HG03558 (cell line): ENCODE measurements around the gene ATL3.
"Not testable (repeated sequence)": the region's sequence is repeated elsewhere in the genome, so short reads cannot be mapped to it uniquely, and the experiment has no call there.

Experiments used
- ATAC-seq: cut with Tn5 transposase; IDR thresholded peaks from one replicate; pipeline ENCODE4 v1.9.1; 2021; ENCODE audit warnings: moderate number of reproducible peaks; ENCODE audit not compliant: unreplicated experiment; ENCODE audit errors: extremely low read depth

Gene ATL3

DNA sequence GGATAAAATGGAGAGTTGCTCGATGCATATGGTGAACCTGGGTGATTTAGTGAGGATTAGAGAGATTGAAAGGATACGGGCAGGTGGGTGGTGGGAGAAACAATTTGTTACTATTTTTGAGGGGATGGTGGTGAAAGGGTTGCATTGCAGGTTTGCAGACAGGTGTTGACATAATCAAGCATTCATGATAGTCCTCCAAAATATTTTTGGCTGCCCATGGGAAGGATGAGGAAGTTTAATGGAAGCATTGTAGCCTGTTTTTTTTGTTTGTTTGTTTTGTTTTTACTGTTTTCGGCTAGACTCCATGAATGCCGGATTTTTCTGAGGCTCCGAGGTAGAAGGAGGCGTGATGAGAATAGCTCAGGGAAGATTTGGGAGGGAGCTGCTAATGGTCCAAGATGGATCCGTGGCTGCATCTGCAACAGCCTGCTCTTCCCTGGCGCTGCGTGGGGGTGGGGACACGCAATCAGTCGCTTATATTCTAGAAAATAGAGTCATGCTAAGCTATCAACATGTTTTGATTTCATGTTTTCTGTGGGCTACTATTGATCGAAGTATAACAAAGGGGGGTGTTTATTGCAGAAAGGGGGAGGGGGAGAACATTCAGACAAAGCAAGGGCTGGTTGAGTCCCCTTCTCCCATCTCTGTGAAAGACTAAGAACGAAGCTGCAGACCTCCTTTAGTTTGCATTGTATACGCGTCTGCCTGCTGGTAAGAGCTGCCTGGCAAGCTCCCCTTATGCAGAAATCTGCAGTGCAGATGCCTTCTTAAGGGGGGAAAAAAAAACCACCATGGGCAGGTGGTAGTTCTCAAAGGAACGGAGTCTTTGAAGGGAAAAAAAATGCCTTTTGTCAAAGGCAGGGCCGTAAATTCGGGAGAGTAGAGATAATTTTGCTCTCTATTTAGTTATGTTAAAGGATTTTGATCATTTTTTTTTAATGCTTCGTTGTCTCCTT, 11.2 kb upstream of the ATL3 start:
- ATAC-seq, result no peak

DNA sequence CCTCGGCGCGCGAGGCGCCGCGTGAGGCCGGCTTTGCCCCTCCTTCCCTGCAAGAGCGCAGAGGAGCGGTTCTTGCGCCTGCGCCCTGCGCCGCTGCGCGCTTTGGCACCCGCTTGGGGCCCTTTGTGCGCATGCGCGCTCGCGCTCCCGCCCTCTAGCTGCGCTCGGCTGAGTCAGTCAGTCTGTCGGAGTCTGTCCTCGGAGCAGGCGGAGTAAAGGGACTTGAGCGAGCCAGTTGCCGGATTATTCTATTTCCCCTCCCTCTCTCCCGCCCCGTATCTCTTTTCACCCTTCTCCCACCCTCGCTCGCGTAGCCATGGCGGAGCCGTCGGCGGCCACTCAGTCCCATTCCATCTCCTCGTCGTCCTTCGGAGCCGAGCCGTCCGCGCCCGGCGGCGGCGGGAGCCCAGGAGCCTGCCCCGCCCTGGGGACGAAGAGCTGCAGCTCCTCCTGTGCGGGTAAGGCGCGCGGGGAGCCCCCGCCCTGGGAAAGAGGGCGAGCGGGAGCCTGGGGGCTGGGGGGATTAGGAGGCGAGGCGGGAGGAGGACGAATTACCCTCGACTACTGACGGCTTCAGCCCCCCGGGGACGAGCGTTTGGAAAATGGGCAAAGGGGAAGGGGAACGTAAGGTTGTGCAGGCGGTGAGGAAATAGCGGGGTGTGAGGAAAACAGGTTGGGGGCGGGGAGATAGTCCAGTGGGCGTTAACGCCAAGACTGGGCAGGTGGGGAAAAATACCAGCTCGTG, 10.3 kb upstream of the ATL3 start, which contains the start of gene RTN3:
Gene RTN3 (plus strand): TSS at position 180 of the 745 bp plus-strand sequence. CDS start 137 bp downstream, at position 317.
- peak; percentile 71 for ATAC-seq

DNA sequence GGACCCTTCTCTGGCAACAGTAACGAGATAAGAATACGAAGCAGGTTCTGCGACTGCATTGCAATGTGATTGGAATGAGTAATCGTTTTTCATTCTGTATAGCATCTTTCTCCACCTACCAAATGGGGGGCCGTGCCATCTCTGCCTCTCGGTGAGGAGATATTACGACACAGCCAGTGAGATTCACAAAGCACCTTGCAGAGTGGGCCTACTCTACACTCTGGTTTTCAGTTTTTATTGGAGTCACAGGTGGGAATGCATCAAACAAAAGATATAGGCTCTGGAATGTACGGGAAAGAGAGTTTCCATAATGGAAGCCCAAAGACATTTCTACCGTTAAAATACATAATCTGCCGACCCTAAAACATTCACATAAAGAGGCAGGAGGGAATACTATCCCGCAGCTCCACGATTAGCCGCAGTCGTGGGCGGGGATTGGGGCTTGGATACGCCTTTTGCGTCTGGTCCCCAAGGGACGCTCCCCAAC, 9.7 kb upstream of the ATL3 start:
- no peak for ATAC-seq

DNA sequence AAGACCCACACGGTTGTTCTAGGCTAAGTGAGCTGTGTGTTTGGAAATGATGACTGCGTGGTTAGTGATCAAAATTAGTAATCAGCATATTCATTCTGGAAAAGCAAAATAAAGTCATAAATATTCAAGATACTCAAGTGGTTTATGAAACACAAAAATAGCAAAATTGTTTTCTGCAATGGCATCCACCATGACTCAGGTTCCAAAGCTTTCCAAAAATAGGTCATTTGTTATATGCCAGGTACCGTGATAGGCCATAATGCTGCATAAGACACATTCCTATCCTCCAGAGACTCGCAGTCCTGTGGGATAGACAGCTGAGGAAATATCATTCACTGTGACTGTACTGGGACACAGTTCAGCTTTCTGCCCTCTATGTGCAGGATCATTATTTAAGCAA, 2.4 kb upstream of the ATL3 start:
- ATAC-seq, result no peak

DNA sequence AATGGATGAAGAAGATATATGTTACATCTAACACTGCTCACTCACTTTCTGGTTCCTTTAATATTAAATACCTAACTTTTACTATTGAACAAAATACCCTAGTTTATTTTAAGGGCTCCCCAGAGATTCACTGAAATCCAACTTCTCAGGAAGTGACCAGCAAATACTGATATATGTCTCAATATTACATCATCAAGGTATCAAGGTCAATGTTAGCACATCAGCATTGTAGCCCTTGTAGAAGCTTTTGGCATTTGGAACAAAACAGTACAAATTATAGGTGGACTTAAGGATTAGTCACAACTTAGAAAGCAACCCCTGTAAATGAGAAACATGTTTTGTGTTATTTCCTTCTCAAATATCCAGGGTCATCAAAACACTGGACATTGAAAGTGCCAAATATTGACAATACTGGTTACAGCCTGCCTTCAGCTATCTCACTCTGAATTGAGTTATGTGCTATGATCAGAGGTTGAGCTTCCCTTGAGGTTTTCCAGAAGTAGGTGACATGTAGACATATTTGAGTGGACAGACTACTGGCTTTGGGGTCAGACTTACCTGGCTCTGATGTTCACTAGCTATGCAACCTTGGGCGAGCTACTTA, 1.9 kb upstream of the ATL3 start:
- ATAC-seq, result no peak

DNA sequence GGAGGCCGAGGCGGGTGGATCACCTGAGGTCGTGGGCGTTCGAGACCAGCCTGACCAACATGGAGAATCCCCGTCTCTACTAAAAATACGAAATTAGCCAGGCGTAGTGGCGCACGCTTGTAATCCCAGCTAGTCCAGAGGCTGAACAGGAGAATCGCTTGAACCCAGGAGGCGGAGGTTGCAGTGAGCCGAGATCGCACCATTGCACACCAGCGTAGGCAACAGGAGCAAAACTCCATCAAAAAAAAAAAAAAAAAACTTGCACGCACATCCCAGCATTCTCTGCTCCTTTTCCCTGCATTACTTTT, 934 bp upstream of the ATL3 start:
- no peak for ATAC-seq

DNA sequence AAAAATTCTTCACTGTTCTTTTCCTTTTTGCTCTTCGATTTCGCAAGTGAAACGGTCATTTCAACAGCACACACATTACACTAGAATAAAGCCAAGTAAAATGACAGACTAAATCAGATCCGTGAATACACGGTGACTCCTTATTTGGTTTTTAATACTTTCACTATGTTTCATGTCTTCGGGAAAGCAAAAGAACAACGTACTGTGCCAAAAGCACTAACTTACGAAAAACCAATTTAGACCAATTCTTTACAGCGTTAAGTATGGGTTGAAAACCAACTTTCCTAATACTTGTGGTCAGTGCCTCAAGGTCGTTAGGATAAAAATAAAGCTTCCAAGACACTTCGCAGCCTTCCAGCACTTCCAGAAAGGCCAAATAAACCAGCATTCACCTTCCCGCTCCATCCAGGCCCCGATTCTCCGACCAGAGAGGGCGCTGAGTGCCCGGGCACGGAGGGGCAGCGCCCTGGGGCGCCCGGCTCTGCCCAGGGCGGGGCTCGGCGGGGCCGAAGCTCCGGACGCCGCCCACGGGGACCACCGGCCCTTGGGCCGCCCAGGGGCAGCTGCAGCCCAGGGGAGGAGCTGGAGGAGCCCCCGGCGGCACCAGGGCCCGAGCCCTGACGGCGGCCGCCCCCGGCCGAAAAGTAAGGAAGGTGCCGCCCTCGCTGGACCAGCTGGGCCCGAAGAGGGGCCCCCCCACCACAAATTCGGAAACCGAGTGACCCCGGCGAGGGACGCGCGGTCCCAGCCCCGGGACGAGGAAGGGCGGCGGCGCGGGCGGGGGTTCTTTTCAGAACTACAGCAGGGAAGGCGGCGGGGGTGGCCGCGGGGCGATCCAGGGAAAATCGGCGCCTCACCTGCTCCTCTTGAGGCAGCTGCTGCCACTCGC, 499 bp downstream of the ATL3 start:
- ATAC-seq, result no peak

DNA sequence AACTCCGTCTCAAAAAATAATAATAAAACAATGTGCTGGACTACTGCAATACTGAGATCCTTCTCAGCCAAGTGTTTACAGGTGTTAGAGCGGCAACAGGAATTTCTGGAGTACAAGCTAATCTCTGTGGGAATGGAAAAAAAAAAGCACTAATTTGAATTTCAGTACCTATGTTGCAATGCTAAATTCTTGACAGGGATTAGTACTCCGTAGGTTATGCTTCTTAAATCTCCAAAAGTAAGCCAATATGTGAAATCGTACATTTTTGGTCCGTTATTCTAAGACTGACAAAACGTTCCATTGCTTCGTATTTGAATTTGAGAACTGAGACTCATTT, 1.1 kb downstream of the ATL3 start:
- ATAC-seq, result no peak

DNA sequence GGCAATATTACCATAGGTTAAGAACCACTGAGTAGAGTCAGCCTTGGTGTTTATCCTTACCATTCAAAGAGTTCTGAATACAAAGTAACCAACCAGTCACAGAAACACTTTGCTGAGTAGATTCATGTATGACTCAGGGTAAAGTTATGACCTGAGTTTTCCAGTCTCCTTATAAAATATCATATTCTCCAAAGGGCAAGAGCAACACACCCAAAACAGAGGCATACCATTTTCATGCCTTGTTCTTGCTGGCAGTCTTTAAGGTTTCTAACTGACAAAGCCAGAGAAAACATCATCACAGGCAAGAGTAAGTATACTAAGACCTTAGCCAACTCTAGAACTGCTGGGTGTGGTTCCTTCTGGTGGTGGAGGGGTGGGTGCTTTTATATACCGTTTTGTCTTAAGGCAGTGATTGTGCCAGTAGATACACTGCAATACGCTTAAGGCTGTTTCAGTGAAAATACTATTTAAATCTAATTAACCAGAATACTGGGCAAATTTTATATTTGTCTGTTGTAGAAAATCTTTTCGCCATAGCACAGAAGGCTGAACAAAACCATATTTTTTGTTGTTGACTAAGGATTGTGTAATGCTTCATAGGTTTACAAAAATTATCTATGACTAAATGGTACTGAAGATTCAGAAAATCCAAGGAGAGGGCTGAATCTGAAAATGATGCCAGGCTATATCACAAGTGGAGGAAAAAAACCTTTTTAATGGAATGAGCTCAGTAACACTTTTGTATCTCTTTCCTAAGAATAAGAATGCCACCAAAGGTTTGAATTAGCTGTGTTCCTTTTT, 3.0 kb downstream of the ATL3 start:
- ATAC-seq, result no peak

DNA sequence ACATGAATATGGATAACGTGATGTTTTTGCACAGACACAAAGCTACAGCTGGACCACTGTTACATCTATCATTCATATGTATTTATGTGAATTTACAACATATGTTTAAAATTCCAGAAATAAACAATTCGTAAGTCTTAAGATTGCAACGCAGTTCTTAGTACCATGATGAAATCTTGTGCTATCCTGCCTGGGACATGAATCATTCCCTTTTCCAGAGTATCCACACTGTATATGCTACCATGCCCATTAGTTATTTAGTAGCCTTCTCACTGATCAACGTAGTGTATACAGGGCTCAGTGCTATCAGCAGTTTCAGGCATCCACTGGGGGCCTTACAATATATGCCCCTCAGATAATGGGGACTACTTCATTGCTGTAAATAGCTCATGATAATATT, 4.3 kb downstream of the ATL3 start:
- ATAC-seq, result no peak

DNA sequence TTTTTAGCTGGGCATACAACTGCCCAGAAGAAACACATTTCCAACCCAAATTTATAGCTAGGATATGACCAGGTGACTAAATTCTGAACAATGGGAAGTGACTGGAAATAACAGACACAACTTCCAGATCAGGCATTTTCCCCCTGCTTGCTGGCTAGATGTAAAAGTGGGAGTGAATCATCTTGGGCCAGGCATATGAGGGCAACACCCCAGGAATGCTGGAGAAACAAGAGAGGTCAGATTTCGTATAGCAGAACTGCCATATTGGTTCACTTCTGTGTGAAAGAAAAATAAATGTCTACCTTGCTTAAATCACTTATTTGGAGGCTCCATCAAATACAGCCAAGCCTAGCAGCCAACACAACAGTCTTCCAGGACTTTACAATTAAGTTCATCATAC, 7.4 kb downstream of the ATL3 start:
- ATAC-seq, result no peak

DNA sequence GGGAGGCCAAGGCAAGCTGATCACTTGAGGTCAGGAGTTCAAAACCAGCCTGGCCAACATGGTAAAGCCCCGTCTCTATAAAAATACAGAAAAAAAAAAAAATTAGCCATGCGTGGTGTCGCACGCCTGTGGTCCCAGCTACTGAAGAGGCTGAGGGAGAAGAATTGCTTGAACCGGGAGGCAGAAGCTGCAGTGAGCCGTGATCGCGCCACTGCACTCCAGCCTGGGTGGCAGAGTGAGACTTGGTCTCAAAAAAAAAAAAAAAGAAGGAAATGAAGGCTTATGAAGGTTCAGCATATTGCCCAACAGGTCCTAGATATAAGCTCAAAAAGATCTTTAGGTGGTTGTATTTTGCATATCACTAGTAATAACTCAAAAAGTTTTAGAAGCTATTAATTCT, 10.2 kb downstream of the ATL3 start:
- ATAC-seq, result no peak

DNA sequence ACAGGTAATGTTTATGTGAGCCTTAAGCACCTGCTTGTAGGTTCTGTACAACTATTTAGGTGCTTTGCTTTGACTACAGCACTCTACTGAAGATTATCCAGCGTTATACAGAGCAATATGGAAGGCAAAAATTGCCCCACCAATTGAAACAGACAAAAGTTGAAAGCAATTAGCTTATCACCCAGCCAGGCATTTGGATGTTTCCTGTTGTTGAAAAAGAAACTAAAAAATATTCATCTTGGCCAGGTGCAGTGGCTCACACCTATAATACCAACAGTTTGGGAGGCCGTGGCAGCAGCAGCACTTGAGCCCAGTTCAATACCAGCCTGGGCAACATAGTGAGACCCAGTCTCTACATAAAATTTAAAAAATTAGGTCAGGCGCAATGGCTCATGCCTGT, 18.5 kb downstream of the ATL3 start:
- no peak for ATAC-seq

DNA sequence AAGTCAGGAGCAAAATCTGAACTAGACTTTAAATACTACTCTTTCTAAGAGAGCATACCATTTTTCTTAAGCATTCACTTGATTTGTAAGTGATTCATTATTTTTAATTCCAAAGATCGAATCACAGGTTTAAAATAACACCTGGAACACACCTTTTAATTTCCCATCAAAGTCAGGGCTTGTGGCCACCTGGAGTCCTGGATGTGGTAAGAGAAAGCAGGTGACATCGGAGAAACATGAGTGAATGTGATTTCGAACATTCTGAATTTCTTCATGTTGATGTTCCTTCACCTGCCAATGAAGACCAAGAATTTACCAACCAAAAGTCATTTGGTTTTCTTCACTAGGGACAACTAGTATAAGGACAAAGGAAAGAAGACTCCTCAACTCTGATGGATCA, 28.0 kb downstream of the ATL3 start:
- no peak for ATAC-seq

DNA sequence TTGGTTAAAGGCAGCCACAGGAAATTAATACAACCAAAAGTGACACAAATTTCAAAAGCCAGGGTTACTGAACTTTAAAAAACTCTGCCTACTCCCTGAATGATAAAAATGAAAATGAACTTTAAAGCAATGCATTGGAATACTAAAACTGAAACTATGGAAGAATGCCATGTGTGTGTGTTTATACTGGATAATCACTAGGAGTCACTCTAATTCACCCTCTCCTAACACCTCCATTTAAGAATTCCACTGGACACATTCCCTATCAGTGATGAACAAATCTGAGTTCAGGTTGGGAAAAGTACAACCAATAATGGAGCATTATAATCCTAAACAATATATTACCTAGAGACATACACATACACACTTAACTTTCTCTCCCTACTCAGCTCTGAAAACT, 29.4 kb downstream of the ATL3 start:
- ATAC-seq, result no peak

DNA sequence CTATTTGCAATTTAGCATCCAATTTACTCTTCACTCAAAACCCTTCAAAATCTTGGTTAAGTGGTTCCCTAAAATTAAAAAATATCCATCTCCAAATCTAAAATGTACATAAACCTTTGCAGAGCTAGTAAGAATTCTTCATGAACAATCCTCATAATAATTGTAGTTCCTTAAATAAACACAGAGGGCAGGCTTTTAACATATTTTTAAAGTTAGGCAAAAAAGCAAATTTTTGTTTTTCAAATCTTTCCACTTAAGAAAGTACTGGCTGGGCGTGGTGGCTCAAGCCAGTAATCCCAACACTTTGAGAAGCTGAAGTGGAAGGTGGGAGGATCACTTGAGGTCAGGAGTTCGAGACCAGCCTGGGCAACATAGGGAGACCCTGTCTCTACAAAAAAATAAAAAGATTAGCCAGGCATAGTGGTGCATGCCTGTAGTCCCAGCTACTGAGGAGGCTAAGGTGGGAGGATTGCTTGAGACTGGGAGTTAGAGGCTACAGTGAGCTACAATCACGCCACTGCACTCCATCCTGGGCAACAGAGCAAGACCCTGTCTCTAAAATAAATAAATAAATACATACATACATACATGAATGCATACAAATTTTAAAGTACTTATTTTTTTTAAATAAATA, 31.9 kb downstream of the ATL3 start:
- ATAC-seq, result no peak

DNA sequence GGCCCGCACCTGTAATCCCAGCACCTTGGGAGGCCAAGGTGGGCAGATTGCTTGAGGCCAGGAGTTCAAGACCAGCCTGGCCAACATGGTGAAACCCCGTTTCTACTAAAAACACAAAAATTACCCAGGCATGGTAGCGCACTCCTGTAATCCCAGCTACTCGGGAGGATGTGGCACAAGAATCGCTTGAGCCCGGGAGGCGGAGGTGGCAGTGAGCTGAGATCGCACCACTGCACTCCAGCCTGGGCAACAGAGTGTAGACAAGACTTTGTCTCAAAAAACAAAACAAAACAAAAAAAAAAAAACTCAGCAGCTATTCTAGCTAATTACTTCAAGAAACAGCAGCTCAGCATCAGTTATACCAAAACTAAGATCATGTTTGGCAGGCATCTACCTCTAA, 32.7 kb downstream of the ATL3 start:
- not testable (repeated sequence) for ATAC-seq

DNA sequence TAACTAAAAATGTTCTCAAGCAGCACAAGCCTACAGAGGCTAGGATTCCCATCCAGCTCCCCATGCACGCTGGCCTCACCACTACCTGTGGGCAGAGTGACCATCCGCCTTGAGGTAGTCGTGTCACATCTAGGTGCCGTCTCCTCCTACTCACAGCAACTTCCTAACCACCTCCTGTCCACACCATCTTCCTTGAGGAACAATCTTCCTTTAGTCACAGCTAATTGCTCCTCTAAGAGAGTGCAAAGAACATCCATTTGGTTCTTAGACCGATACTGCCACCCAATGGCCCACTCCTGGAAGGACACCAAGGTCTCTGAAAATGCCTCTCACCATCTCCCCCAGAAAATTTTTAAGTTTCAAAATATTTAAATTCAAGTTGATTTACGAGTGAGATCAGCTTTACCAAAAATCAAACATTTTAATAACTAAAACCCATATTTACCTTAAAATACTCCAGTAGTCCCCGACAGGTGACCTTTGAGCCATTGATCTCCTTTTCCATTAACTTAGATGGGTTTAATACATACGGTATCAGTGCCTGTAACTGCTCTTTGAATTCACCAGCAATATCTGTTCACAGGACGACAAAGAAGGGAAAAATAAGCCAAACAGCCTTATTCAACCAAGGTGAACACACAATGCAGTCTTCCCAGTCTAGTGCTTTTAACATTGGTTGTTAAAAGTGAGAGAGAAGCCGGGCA, 35.3 kb downstream of the ATL3 start:
- ATAC-seq, result no peak
